HG03439 (cell line): ENCODE results near the gene GM2A.
A peak's percentile ranks its signal among the peaks of the same experiment; 100 is the strongest.
"Not testable (repeated sequence)": the region's sequence is repeated elsewhere in the genome, so short reads cannot be mapped to it uniquely, and the experiment has no call there.

Experiments
- ATAC-seq: cut with Tn5 transposase; IDR thresholded peaks from one replicate; pipeline ENCODE4 v1.9.1; 2021; ENCODE audit warnings: mild to moderate bottlenecking, moderate library complexity; ENCODE audit not compliant: unreplicated experiment

GM2A gene

GRCh38 chr5:151227918-151228447 lies 25.0 kb upstream of the GM2A start:
- no peak for ATAC-seq

- ATAC-seq: no peak
Measured at GRCh38 chr5:151228986-151229385, 24.0 kb upstream of the GM2A start.

- ATAC-seq: no peak
Measured at GRCh38 chr5:151230048-151230680, 22.8 kb upstream of the GM2A start.

- no peak for ATAC-seq
Measured at GRCh38 chr5:151231359-151231758, 21.6 kb upstream of the GM2A start.

DNA sequence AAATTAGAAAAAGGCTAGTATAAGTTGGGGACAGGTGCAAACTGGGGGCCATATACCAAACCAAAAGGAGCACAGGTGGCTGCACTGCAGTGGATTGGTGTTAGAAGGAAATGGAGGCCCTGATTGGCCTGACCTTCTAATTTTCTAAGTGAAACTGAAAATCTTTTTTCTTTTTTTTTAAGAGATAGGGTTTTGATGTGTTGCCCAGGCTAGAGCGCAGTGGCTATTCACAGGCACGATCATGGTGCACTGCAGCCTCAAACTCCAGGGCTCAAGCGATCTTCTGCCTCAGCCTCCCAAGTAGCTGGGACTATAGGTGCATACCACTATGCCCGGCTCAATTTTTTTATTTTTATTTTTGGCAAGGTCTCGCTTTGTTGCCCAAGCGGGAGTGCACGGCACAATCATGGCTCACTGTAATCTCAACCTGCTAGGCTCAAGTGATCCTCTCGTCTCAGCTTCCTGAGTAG lies 19.3 kb upstream of the GM2A start:
- ATAC-seq: peak; percentile 55

GRCh38 chr5:151234476-151235238 lies 18.3 kb upstream of the GM2A start:
- ATAC-seq: peak; percentile 58

DNA sequence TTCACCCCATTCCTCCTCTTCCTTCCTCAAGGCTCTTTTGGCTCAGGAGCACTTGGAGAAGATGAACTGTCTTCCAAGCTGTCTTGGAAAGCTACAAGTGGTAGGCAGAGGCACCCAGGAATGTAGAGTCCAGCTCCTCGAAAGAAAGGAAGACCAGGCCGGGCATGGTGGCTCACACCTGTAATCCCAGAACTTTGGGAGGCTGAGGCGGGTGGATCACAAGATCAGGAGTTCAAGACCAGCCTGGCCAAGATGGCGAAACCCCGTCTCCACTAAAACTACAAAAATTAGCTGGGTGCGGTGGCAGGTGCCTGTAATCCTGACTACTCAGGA lies 17.8 kb upstream of the GM2A start:
- ATAC-seq: not testable (repeated sequence)

DNA sequence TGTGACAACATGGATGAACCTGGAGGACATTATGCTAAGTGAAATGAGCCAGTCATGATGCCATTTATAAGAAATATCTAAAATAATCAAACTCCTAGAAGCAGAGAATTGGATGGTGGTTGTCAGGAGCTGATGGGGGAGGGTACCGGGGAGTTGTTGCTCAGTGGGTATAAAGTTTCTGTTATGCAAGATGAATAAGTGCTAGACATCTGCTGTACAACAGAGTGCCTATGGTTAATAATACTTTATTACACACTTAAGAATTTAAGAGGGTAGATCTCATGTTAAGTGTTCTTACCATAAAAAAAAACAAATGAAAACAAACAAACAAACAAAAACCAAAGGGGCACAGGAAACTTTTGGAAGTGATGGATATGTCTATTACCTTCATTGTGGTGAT lies 16.1 kb upstream of the GM2A start:
- no peak for ATAC-seq

- ATAC-seq: no peak
Measured at GRCh38 chr5:151237685-151238084, 15.3 kb upstream of the GM2A start.

DNA sequence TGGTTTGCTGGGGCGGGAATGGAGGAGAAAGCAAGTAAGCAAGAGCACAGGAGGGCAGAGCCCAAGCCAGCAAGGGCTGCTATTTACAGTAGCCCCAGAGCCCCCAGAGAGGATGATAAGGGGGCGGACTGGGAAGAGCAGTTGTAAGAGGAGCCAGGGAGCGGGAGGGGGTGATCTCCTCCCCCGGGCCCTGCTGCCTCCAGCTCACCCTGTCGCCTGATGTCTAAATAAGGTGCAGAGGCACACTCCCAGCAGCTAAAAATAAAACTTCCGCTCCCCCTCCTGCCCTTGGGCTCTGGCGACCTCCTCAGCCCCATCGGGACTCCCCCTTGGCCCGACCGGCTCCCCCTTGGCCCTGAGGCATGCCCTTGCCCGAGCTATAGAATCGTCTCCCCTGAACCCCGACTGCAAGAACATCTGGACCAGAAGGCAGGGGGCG lies 14.7 kb upstream of the GM2A start:
- no peak for ATAC-seq

DNA sequence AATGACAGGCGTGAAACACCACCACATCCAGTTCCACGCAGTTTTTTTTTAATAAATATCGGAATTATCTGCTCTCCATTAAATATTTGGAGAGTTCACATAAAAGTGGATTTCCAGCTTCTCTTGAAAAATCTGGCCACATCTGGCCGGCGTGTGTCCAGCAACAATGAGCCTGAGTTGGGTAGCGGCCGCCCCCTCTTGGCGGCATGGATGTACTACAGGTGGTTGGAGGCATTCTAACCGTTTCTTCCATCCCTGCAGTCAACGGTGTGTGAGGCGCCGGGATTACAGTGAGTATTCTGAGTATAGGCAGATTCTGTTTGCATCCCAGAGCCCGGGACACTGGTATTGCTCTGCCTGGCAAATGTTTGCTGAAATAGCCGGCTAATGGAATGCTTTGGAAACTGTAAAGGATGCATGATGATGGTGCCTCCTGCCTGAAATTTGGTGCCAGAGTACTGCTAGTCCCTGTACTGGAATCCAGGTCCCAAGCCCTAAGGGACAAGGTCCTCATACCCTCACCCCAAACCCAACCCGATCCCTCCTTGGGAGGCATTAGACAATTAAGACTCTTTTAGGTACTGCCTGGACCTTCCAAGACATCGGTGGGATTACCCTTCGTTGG lies 13.6 kb upstream of the GM2A start:
- ATAC-seq: peak; percentile 41

DNA sequence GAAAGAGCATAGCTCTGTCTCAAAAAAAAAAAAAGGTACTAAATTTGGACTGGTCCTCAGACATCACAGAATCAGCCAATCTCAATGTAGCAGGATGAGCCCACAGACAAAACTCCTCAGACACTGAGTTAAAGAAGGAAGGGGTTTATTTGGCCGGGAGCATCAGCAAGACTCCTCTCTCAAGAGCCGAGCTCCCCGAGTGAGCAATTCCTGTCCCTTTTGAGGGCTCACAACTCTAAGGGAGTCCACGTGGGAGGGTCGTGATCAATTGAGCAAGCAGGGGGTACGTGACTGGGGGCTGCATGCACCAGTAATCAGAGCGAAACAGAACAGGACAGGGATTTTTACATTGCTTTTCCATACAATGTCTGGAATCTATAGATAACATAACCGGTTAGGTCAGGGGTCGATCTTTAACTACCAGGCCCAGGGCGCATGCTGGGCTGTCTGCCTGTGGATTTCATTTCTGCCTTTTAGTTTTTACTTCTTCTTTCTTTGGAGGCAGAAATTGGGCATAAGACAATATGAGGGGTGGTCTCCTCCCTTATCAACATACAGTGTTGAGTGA lies 12.6 kb upstream of the GM2A start:
- not testable (repeated sequence) for ATAC-seq

DNA sequence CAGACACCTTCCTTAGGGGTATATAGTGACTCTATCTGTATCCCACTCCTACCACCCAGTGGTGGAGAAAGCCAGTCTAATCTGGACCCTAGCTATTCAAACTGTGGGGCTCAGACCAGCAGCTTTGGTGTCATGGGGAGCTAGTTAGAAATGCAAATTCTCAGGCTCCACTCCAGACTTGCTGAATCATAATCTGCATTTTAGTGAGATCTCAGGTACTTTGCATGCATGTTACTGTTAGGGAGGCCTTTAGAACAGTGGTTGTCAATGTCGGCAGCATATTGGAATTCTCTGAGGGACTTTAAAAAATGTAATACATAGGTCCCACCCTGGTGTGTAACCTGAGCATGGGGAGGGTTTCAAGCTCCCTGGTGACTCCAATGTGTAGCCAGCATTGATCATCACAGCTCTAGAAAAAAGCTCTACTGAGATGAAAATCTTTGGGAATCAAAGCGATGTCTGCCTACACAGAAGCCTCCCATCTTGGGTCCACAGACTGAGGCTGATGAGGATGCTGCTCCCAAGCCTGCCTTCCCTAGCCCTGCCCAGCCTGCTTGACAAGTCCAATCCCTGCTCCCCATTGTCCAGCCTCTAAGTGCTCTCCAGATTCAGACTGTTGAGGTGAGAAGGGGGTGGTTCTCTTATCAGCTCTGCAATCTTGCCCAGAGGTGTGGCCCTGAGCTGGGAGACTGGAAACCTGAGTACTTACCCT lies 11.9 kb upstream of the GM2A start:
- no peak for ATAC-seq

DNA sequence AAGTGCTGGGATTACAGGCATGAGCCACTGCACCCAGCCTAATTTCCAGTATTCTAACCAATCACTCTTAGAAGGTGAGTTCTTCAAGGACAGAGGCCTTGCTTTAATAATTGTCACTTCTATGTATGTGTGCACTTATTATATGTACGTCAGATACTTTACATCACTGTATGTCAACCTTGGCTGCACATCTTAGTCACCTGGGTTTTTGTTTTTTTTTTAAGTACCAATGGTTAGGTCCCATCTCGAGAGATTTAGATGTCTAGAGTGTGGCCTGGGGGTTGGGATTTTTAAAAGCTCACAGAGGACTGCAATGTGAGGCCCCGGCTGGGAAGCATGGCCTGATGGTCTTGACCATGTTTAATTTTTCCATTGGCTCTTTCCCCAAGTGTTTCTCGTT lies 9.9 kb upstream of the GM2A start:
- no peak for ATAC-seq

- ATAC-seq: no peak
Measured at GRCh38 chr5:151243564-151243963, 9.4 kb upstream of the GM2A start.

GRCh38 chr5:151244206-151244605 lies 8.8 kb upstream of the GM2A start:
- no peak for ATAC-seq

- no peak for ATAC-seq
Measured at GRCh38 chr5:151245680-151246219, 7.2 kb upstream of the GM2A start.

- ATAC-seq: no peak
Measured at GRCh38 chr5:151248651-151249050, 4.3 kb upstream of the GM2A start.

DNA sequence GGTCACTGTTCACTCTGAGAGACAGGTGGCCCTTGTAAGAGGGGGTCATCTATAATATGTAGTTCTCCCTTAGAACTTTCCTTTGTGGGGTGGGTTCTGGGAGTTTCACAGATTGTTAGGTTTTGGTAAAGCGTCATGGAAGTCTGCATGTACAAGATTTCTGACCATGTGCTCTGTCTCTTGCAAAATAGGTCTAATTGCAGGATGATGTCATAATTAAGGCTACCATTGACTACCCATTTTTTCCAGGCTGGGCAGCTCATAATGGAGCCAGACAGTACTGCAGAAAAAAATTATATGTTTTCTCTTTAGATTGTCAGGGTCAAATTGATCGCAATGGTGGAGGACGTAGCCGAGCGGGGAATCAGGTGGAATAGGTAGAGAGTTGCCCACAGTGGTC lies 3.7 kb upstream of the GM2A start:
- no peak for ATAC-seq

- no peak for ATAC-seq
Measured at GRCh38 chr5:151250346-151251000, 2.5 kb upstream of the GM2A start.
